Measurements from ENCODE around the gene SLC25A12. TPM values are rescaled to one million over a fixed set of nuclear protein-coding genes. Genes with fewer than 3 reads are reported as not detected.
"Not testable (repeated sequence)": the region's sequence is repeated elsewhere in the genome, so short reads cannot be mapped to it uniquely, and the experiment has no call there.

Gene SLC25A12
- polyA plus RNA-seq, 1 donor from 2014 or later: 14.0 TPM

DNA sequence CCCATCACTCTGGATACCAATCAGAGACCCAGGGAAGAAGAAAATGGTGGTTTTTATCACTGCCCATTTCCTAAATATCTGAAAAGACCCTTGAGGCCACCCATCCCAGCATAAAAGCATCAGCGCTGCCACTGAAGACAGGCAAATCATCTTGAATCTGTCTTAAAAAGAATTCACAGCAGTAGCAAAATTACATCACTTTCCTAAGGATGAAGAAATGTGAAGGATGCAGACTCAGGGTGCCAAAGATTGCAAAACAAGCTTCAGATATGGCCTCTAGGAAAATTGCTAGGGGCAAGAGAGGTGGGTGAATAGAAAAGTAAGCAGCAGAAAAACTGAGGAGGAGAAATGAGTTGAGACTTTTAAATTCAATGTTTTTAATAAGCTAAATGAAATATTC, 70.0 kb downstream of the SLC25A12 start:
- Mint-ChIP-seq H3K36me3 (peaks cover 10% of the 10 kb centered on the region), H3K4me1 (no peaks in the 10 kb centered on the region), H3K27ac (no peak overlapping the region), H3K27me3 (no peaks in the 10 kb centered on the region), H3K9me3 (no peaks in the 10 kb centered on the region), H3K4me3 (no peak overlapping the region)

DNA sequence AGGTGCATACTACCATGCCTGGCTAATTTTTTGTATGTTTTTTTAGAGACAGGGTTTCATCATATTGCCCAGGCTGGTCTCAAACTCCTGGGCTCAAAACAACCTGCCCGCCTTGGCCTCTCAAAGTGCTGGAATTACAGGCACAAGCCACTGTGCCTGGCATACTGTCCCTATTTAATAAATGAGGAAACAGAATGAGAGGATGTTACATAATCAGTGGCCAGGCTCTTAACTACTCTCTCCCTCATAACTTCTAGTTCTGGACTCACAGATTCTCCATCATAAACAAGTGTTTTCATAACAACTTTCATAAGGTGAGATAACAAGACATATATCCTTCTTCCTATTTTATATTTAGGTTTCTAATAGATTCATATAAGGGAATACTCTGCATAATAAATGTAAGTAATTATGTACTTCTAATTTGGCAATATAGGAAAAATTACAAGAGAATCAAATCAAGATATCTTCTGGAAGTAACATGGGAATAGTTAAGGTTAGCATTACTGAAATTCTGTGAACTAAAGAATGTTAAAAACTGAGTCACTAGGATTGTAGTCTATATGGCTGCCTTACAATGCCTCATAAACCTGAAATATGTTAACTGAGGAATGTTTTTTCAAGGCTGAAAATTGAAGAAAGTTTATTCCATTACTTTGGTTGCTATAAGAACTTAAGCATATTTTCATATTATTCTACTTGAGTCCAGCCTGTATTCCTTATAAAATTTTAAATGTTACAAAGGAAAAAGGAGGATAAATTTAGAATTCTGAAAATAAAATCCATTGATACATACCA, 71.3 kb downstream of the SLC25A12 start:
- Mint-ChIP-seq H3K27ac (no peak overlapping the region), H3K9me3 (no peaks in the 10 kb centered on the region), H3K4me3 (no peak overlapping the region), H3K4me1 (no peaks in the 10 kb centered on the region), H3K36me3 (peaks cover 5% of the 10 kb centered on the region), H3K27me3 (no peaks in the 10 kb centered on the region)

DNA sequence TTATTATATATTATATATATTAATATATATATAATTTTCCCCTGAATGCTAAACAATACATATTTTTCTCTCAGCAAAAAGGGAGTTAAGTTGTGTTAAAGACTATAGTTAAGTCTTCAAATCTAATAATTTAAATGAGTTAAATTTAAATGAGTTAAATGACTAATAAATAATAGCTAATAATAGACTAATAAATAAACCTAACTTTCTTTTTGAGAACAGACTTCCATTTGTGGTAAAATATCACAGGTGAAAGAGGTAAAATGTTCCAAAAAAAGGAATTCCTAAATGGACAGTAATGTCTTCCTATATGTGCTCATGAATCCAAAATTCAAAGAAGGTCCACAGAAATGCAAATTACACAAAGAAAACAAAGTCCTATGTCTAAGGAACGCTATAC, 74.6 kb downstream of the SLC25A12 start:
- H3K36me3 Mint-ChIP-seq: peaks cover 5% of the 10 kb centered on the region
- H3K4me3 Mint-ChIP-seq: no peak overlapping the region
- H3K27ac Mint-ChIP-seq: no peak overlapping the region
- no peaks in the 10 kb centered on the region for H3K4me1 Mint-ChIP-seq
- no peaks in the 10 kb centered on the region for H3K9me3 Mint-ChIP-seq
- no peaks in the 10 kb centered on the region for H3K27me3 Mint-ChIP-seq

DNA sequence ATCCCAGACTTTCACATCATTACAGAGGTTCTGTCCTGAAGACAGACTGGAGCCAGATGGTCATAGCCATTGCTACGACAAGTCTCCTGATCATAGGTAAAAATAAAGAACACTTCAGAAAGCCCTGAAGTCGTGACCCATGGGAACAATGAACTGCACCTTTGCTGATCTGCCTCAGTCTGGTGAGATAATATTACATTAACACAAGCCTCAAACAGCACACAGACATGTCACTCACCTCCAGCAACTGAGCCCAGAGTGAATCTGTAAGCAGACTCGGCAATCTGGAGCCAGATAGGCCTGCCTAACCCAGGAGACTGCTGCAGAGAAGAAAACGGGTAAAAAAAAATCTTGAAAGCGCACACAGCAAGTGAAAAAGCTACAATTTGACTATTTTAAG, 79.2 kb downstream of the SLC25A12 start:
- Mint-ChIP-seq H3K9me3 (no peaks in the 10 kb centered on the region), H3K36me3 (peaks cover 3% of the 10 kb centered on the region), H3K27me3 (no peaks in the 10 kb centered on the region), H3K4me3 (no peak overlapping the region), H3K4me1 (no peaks in the 10 kb centered on the region), H3K27ac (no peak overlapping the region)

DNA sequence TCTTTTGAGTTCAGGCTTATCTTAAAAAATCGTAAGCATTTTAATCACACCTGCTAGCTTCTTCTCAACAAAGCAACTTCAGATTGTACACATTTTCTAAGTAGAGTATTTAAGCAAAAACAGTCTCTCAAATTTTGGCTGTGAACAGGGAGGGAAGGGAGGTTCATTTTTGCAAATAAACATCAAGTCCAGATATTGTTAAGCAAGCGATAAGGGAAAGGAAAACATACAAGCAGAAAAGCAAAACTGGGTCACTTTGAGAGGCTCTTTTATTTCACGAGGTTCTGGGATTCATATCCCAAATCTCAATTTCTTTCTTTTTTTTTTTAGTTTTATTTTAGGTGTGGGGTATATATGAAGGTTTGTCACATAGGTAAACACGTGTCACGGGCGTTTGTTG, 79.9 kb downstream of the SLC25A12 start:
- peaks cover 5% of the 10 kb centered on the region for H3K36me3 Mint-ChIP-seq
- H3K27ac Mint-ChIP-seq: no peak overlapping the region
- no peak overlapping the region for H3K4me3 Mint-ChIP-seq
- no peaks in the 10 kb centered on the region for H3K27me3 Mint-ChIP-seq
- no peaks in the 10 kb centered on the region for H3K4me1 Mint-ChIP-seq
- no peaks in the 10 kb centered on the region for H3K9me3 Mint-ChIP-seq

DNA sequence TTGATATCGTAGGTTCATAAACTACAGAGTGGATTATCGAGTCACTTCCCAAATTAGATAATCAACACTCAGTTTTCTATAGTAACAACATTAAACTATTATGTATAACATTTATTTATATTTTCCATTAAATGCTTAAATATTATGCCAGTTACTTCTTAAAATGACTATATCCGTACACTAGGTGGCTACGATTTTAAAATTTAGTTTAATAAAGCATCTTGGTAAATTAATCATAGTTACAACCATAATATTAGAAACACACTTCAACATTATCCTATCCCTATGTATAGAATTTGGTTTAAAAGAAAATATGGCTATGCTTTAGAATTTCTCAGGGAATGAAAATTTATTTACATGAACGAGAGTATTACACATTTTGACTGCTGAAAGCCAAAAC, 80.3 kb downstream of the SLC25A12 start:
- Mint-ChIP-seq H3K27me3 (no peaks in the 10 kb centered on the region), H3K9me3 (no peaks in the 10 kb centered on the region), H3K36me3 (peaks cover 7% of the 10 kb centered on the region), H3K4me1 (no peaks in the 10 kb centered on the region), H3K27ac (no peak overlapping the region), H3K4me3 (no peak overlapping the region)

DNA sequence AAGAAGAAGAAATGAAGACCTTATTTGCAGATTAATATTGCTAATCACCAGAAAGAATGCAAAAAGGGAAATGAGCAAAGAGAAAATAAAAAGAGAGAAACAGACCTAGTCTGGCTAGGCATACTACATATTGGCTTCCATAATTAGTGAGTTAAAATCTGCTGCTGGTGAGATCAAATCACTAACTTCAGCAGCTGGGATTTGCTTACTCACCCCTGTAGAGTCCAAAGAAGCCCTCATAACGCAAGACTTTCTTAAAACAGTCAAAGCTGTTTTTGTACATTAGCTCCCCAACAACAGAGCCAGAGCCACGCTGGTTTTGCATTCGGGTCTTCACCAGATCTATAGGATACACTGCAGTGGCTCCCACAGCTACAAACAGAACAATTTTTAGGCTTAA, 80.9 kb downstream of the SLC25A12 start:
- Mint-ChIP-seq H3K4me1 (no peaks in the 10 kb centered on the region), H3K27me3 (no peaks in the 10 kb centered on the region), H3K36me3 (peaks cover 7% of the 10 kb centered on the region), H3K27ac (no peak overlapping the region), H3K4me3 (no peak overlapping the region), H3K9me3 (no peaks in the 10 kb centered on the region)

DNA sequence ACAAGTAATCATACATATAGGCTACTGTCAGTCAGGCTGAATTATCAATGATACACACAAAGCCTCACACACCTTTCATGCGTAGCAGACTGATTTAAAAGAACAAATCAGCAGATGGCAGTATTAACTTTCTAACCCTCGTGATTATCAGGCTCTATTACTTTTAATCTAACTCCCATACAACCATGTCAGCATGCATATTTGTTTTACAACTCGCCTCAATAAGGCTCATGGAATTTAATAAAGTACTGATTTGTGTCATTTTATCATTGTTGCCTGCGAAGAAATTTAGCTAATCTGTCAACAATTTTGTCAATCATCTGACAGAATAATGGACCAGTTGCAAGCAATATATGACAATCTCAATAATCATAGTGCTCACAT, 82.8 kb downstream of the SLC25A12 start:
- Mint-ChIP-seq H3K27me3 (no peaks in the 10 kb centered on the region), H3K9me3 (no peaks in the 10 kb centered on the region), H3K36me3 (peaks cover 7% of the 10 kb centered on the region), H3K4me1 (no peaks in the 10 kb centered on the region), H3K27ac (no peak overlapping the region), H3K4me3 (no peak overlapping the region)

DNA sequence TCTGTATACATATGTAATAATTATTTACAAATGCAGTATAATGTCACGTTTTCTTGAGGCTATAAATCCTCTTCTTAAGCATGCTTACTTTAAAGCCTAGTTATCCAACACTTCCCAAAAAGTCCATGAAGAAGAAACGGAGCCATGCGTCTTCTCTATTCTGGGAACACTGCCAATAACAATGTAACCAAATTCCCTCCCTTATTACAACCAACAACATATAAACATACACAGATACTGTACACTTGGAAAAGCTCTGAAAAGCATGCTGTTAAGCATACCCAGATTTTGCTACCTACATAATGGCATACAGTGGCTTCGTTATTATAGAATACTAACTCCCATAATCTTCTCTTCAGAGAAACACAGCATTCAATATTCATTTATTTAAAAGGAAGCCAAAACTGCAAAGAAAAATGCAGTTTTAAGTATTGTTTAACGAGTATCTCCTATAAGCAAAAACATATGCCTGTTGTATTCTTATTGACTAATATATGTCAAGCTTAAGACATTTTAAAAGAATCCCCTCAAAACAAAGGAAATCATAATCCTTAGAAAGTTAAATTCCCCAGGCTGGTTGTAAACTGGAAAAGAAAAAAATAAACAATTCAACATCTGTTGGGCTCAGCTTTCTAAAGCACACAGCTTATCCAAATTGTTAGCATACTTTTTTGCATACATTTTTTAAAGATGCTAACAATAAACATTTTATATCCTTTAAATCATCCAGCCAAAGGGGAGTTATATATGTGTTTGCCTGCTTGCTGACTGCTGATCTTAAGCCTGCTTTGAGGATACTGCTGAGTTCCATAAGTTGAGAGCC, 83.4 kb downstream of the SLC25A12 start:
- Mint-ChIP-seq H3K27ac (no peak overlapping the region), H3K36me3 (peaks cover 7% of the 10 kb centered on the region), H3K4me3 (no peak overlapping the region), H3K4me1 (no peaks in the 10 kb centered on the region), H3K9me3 (no peaks in the 10 kb centered on the region), H3K27me3 (no peaks in the 10 kb centered on the region)

DNA sequence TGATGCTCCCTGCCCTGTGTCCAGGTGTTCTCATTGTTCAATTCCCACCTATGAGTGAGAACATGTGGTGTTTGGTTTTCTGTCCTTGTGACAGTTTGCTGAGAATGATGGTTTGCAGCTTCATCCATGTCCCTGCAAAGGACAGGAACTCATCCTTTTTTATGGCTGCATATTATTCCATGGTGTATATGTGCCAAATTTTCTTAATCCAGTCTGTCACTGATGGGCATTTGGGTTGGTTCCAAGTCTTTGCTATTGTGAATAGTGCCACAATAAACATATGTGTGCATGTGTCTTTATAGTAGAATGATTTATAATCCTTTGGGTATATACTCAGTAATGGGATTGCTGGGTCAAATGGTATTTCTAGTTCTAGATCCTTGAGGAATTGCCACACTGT, 85.2 kb downstream of the SLC25A12 start:
- peaks cover 17% of the 10 kb centered on the region for H3K36me3 Mint-ChIP-seq
- H3K27ac Mint-ChIP-seq, H3K9me3 Mint-ChIP-seq, H3K4me3 Mint-ChIP-seq, H3K27me3 Mint-ChIP-seq, H3K4me1 Mint-ChIP-seq: not testable (repeated sequence)

DNA sequence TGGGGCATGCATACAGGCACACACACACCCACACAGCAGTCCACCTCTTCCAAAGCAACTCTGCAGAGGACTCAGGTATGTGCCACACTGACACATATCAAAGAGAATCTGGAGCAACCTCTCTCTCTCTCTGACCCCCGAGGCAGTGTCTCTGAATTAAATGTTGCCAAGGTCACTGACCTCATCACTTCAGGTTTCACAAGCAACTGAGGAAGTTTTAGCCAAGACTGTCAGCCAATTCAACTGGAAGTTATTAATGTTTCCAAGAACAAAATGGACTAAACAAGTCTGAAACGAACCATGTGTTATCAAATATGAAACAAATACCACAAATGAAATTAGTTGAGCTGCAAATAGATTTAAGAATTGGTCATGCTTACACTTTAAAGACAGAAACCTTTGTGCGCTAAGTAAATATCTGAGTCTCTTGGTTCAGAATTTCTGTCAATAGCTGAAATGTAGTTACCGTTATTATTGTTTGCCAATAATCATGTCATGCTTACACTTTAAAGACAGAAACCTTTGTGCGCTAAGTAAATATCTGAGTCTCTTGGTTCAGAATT, 86.1 kb downstream of the SLC25A12 start:
- Mint-ChIP-seq H3K27me3 (no peaks in the 10 kb centered on the region), H3K9me3 (no peaks in the 10 kb centered on the region), H3K36me3 (peaks cover 24% of the 10 kb centered on the region), H3K4me1 (no peaks in the 10 kb centered on the region), H3K27ac (no peak overlapping the region), H3K4me3 (no peak overlapping the region)

DNA sequence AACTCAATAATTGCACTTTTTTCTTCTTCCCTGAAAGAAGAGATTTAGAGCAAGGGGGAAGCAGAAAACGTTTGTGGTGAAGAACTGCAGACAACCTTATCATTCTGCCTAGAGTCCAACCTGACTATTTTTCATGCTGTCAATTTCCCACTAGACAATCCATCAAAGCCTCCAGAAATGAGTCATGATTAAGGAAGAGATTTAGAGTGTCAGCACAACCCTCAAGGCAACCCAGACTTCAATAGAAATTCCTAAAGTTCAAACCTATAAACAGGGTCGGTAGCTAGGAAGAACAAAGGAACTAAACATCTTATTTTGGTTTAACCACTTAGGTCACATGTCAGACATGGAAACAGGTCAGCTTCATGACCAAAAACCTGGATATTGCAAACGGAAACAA, 86.9 kb downstream of the SLC25A12 start:
- peaks cover 25% of the 10 kb centered on the region for H3K36me3 Mint-ChIP-seq
- no peak overlapping the region for H3K4me3 Mint-ChIP-seq
- no peaks in the 10 kb centered on the region for H3K4me1 Mint-ChIP-seq
- H3K27ac Mint-ChIP-seq: no peak overlapping the region
- H3K27me3 Mint-ChIP-seq: no peaks in the 10 kb centered on the region
- H3K9me3 Mint-ChIP-seq: no peaks in the 10 kb centered on the region

DNA sequence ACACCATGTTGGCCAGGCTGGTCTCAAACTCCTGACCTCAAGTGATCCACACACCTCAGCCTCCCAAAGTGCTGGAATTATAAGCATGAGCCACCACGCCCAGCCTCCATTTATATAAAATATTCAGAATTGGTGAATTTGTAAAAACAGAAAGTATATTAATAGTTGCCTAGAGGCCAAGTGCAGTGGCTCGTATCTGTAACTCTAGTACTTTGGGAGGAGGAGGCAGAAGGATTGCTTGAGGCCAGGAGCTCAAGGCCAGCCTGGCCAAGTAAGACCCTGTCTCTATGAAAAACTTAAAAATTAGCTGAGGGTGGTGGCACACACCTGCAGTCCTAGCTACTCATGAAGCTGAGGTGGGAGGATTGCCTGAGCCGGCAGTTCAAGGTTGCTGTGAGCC, 89.6 kb downstream of the SLC25A12 start:
- no peaks in the 10 kb centered on the region for H3K27me3 Mint-ChIP-seq
- H3K27ac Mint-ChIP-seq: no peak overlapping the region
- H3K36me3 Mint-ChIP-seq: peaks cover 24% of the 10 kb centered on the region
- no peaks in the 10 kb centered on the region for H3K9me3 Mint-ChIP-seq
- H3K4me3 Mint-ChIP-seq: no peak overlapping the region
- no peaks in the 10 kb centered on the region for H3K4me1 Mint-ChIP-seq

DNA sequence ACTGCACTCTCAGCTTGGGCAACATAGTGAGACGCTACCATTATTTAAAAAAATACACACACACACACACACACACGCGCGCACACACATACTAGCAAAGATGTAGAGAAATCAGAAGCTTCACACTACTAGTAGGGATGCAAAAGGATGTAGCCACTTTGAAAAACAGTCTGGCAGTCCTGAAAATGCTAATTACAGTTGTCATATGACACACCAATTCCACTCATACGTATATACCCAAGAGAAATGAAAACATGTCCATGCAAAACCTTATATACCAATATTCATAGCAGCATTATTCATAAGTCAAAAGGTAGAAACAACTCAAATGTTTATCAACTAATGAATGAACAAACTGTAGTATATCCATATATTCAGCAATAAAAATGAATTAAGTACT, 90.3 kb downstream of the SLC25A12 start:
- no peaks in the 10 kb centered on the region for H3K4me1 Mint-ChIP-seq

DNA sequence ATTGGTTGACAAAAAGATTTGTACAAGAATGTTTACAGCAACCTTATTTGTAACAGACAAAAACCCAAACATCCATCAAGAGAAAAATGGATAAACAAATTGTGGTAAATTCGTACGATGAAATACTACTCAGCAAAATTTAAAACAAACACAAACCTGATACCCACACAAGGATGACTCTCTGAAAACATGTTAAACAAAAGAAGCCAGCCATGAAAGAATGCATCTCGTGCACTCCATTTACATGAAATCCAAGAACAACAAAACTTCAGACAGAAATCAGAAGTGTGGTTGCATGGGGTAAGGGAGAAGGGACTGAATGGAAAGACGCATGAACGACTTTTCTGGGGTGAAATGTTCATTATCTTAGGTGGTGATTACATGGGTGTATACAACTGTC, 93.4 kb downstream of the SLC25A12 start:
- Mint-ChIP-seq H3K27ac (no peak overlapping the region), H3K27me3 (no peaks in the 10 kb centered on the region), H3K4me3 (no peak overlapping the region), H3K9me3 (no peaks in the 10 kb centered on the region), H3K4me1 (no peaks in the 10 kb centered on the region), H3K36me3 (peaks cover 18% of the 10 kb centered on the region)

More for the DNA sequence above, 90.3 kb downstream of the SLC25A12 start:
- no peaks in the 10 kb centered on the region for H3K9me3 Mint-ChIP-seq
- no peak overlapping the region for H3K4me3 Mint-ChIP-seq
- H3K36me3 Mint-ChIP-seq: peaks cover 18% of the 10 kb centered on the region
- H3K27me3 Mint-ChIP-seq: no peaks in the 10 kb centered on the region
- H3K27ac Mint-ChIP-seq: no peak overlapping the region

Data from IgD-negative memory B cell (primary cell).